ENCODE measurements around the gene UNC119.
"Not testable (repeated sequence)": the region's sequence is repeated elsewhere in the genome, so short reads cannot be mapped to it uniquely, and the experiment has no call there.

Gene UNC119

DNA sequence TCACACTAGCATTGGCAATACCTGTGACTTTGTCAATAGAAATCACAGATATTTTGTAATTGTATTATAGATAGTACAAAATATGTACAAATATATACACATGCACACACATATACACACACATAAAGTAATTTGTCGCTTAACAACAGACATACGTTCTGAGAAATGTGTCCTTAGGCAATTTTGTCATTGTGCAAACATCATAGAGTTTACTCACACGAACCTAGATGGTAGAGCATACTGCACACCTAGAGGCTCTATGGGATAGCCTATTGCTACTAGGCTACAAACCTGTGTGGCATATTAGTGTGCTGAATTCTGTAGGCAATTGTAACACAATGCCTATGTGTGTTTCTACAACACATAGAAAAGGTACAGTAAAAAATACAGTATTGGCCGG lies 11.0 kb downstream of the UNC119 start:
- no peak for DNase-seq

DNA sequence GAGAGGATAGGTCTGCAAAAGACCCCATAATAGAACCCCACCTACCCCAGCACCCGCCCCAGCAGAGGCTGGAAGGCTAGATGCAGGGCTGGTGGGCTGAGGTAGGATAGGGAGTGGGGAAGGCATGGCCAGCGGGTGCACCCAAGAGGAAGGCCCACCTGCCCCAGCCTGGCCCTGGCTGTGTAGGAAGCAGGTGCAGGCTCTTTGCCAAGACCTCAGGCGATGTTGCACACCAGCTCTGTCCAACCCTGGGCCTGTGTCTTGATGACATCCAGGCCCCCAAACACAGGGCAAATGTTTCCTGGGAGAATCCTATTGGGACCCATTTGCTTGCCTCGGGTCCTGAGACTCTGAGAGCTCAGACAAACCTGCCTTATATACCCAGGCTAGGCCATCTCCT lies 12.2 kb downstream of the UNC119 start:
- DNase-seq = no peak

DNA sequence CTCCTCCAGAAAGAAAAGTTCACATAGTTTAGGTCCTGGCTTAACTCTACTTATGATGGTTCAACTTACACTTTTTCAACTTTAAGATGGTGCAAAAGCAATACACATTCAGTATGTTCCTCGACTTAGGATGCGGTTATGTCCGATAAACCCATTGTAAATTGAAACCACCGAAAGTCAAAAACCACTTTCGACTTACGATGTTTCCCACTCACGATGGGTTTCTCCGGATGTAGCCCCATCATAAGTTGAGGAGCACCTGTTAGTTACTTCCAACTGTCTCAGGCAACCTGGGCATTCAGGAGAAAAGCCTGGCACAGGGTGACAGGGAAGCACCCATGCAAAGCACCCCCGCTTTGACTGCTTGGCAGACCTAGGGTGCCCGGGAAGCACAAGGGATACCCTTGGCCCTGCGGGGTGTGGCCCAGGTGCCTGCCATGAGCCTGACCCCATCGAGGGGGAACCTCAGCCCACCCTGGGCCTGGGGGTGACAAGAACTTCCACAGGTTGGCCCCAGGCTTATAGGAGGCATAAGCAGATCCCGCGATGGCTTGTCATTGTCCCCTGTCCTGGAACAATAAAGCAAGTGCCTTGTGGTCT lies 14.0 kb downstream of the UNC119 start:
- no peak for DNase-seq

DNA sequence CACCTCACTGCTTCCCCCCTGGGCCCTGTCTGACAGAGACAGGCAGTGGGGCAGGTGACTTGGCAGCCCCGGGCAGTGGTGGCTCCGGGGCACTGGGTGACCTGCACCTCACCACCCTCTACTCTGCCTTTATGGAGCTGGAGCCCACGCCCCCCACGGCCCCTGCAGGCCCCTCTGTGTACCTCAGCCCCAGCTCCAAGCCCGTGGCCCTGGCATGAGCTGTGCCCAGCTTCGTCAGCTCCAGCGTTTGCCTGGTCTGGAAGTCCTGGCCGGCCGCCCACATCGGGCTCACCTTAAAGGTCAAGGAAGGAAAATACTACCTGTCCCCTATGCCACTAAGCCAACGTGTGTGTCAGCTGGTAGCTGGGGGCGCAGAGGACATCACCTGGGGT lies 15.2 kb downstream of the UNC119 start:
- DNase-seq = no peak

DNA sequence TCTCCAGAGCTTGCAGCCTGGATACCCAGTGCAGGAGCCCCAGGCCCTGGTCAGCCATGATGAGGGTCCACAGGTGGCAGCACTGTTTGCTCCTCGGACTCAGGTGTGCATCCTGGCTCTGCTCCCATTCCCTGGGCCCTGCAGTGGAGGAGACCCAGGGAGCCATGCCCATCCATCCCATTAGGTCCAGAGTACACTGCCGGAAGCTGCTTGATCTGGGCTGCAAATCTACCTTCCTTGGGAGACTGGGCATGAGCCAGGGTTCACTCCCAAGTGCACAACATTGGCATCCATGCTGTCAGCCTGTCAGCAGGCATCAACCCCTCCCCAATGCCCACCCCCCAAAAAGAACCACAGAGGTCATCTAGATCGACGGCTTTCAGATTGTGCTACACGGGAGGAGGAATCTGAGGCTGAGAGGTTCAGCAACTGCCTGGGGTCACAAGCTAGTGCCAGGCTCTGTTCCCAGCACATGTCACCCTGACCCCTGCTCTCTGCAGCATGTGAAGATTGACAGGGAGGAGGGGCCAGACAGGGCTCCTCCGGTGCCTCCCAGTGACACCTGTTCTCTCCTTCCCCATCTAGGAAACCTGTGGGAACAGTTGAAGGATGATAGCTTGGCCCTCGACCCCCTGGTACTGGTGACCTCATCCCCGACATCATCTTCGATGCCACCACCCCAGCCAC lies 15.7 kb downstream of the UNC119 start:
- DNase-seq = no peak

DNA sequence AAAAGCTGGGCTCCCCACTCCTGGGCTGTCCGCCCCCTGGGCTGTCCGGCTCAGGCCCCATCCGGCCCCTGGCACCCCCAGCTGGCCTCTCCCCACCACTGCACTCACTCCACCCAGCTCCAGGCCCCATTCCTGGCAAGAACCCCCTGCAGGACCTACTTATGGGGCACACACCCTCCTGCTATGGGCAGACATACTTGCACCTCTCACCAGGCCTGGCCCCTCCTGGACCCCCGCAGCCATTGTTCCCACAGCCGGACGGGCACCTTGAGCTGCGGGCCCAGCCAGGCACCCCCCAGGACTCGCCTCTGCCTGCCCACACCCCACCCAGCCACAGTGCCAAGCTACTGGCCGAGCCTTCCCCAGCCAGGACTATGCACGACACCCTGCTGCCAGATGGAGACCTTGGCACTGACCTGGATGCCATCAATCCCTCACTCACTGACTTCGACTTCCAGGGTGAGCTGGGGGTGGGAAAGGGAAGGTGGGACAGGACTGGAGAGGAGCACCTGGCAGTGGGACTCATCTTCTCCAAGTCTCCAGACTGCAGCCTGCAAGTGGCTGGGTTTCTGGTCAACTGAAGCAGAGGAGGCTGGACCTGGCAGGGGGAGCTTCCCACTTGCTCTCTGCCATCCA lies 17.6 kb downstream of the UNC119 start:
- no peak for DNase-seq

DNA sequence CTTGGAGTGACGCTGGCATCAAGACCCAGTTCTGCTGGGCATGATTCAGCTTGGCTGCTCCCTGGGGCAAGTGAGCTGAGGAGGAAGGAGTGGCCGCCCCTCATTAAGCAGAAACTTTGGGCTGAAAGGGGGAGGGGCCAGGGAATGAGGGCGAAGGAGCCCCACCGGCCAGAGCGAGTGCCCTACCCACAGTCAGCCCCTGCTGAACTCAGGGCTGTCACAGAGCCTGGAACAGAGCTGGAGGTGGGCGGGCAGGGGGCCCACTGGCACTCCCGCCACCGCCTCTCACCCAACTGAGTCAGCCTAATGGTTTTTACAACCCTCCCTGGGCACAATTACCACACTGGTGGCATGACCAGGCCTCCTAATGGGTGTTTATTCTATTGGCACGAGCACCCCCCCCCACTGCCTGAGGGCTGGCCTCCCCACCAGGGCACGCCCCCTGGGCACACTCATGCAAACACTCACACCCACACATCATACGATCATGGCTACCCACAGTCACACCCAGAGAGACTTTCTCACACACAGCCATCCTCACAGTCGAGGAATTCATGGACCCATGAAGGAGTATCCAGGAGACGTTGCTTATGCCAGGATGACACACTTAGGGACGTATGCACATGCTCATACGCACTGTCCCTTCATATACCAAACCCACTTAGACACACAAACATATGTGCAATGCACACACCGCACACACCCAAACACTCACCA lies 19.2 kb downstream of the UNC119 start:
- DNase-seq = no peak

DNA sequence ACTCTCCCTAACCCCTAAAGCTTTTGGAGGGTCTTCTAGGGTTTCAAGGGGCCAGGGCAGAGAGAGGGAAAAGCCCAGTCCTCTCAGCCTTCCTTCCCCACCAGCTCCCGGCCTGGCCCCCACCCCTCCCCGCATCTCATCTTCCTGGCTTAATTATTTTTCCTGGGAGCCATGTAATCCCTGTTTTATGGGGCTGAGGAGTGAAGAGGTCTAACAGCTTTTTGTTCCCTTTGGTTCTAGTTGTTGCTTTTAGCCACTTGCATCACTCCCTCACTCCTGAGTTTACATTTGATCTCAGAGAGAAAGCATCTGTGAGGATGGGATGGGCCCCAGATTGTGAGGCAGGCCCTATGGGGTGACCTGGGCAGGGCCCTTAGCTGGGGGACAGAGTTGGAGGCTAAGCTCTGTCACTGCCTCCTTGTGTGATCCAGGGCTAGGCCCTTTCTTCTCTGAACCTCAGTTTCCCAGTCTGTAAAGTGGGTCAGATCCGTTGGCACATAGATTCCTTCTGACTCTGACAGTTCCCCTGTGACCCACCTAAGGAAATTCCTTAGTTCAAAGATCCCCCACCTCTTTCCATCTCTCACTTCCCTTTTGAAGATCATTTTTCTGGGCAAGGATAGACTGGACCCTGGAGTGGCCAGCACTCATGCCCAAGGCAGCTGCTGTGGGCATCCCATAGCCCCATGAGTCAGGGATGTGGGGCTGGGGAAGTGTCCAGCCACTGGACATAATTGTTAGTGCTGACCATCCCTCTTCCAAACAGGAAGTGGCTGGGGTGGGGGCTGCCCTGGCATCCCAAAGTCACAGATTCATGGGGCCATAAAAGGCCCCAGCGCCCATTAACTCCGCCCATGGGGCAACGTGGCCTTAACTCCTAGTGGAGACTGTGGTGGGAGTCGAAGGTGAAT lies 20.1 kb downstream of the UNC119 start:
- DNase-seq = no peak

DNA sequence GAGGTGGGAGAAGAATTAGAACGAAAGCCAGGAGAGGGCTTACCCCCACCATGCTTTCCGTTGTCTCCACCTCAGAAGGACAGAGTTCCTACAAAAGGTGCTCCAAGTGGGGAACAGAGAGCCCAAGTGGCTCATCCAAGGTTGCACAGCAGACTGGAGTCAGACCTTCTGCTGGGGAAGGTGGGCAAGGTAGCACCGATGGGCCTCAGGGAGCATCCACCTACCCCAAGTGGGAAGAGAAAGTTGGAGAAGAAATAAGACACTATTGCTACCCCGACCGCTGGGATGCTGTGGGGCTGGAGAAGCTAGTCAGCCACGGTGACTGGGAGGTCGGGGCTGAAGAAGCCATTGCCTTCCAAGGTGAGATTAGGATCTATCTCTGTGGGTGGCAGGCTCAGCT lies 21.5 kb downstream of the UNC119 start:
- no peak for DNase-seq

DNA sequence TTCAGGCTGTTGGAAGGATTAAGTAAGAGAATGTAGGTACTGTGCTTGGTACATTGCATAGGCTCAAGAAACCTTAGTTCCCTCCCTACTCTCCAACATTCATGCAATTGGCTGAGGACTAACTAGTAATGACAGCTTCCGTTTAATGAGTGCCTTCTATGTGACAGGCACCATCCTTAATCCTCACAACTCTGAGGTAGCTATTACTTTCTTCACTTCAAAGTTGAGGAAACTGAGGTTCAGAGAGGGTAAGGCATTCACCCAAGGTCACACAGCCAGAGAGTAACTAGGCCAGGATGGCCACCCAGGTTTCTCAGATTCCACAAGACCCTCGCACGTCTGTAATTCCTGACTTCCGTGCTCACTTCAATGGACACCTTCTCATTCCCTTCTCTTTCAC lies 22.2 kb downstream of the UNC119 start:
- DNase-seq = no peak

DNA sequence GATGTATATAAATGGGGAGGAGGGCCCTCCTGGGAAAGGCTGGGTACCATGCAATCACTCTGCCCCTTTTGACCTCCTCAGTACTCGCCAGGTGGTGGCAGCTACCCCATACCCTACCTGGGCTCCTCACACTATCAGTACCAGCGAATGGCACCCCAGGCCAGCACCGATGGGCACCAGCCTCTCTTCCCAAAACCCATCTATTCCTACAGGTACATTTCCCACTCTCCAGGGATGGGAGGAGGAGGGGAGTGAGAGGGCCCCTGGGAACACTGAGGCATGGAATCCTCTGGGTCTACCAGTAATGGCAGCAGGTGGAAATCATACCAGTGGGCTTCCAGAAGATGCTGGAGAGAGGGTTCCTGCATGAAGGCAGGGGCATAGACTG lies 23.4 kb downstream of the UNC119 start:
- no peak for DNase-seq

DNA sequence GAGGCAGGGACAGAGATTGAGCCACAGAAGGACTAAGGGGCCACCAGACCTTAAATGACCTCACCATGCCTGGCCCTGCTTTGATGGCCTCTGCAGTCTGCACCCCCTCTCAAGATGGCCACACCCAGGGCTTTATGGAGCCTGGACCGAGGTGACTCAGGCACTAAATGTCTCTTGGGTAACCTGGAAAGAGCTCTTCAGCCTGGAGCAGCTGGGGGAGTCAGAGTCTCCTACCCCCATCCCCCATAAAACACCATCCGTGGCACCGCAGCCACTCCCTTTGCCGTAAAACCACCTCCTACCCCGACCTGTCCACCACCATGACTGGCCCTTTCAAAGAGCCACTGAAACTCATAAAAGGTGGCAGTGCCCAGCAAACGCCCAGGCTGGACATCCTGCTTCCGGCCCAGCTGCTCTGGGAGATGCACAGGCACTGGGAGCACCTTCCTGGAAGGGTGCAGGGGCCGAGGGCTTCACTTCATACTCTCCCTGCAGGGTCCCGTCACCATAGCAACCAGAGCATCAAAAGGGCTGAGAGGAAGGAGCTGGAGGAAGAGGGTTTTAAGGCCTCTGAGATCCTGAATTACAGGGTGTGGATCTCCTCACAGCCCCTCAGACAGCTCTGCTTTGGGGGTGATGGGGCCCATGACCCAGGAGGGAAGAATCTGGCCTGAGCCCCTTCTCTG lies 24.0 kb downstream of the UNC119 start:
- no peak for DNase-seq

DNA sequence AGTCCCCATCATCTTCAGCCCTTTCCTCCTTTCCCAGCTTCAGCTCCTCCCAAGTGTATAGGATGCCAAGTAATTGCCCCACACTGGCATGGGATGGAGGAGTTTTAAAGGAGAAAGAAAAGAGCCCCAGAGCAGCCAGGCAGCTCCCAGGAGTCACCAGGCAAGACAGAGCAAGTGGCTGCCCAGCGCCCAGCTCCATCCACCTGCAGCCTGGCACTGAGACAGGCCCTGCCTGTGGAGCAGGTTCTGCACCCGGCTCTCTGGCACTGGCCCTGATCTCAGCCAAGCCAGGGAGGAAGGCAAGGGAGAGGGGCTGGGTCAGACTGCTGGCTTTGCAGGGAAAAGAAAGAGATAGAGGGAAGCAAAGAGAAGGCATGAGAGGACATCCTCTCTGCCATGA lies 24.6 kb downstream of the UNC119 start:
- no peak for DNase-seq

DNA sequence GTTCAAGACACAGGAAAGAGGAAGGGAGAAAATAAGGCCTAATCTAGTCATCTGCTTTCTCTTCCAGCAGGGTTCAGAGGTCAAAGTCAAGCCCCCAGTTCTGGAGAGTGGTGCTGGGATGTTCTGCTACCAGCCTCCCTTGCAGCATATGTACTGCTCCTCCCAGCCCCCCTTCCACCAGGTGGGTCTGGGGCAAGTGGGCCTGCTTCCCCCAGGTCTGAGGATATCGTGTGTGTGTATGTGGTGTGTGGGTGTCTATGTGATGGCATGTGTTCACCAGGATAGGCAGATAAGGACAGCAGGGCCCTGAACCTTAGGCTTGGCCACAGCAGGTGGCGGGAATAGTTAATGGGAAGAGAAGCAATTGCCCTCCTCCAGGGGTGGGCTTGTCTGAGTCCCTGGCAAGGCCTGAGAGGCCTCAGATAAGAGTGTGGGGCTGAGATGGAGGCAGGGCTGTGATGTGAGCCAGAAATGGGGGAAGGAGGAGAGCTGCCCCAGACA lies 25.2 kb downstream of the UNC119 start:
- DNase-seq = no peak

DNA sequence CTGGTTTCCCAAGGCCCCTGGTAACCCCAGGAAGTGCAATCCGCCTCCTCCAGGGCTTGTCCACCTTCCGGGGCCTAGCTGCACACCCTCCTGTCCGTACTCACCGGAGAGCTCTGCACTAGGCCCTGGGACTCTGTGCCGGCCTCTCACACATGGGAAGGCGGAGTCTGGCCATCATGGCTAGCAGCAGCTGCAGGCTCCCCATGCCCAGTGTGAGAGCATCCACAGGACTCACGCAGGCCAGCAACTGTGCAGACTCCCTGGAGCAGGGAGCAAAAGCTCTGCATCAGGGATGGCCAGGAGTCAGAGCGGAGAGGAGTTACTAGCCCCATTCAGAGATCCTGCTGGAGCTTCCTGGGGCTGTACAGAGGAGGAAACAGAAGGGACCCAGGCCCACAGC lies 26.0 kb downstream of the UNC119 start:
- DNase-seq = no peak

DNA sequence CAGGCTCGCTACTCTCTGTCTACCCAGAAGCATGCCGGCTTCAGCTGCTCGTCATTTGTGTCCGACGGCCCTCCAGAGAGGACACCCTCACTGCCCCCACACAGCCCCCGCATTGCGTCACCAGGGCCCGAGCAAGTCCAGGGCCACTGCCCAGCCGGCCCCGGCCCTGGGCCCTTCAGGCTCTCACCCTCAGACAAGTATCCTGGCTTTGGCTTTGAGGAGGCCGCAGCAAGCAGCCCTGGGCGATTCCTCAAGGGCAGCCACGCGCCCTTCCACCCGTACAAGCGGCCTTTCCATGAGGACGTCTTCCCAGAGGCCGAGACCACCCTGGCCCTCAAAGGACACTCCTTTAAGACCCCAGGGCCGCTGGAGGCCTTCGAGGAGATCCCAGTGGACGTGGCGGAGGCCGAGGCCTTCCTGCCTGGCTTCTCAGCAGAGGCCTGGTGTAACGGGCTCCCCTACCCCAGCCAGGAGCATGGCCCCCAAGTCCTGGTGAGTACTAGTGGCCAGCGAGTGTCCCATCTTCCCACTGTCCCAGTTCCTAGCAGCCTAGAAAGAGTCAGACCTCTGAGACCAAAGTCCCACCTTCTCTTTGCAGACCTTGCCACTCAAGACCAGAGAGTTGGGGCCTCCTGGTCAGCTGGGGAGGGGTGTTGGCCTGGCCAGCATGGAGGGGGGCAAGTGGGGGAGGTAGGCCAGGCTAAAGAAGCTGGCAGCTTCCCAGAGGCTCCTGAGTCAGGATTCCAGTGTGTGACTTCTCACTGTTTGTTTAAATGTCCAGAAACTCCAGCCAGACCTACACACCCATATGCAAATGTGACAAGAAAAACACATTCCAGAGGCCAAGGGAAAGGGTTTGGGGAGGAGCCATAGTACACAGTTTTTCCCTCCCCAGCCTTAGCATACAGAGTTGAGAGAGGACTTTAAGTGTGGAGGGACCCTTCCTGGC lies 27.7 kb downstream of the UNC119 start:
- DNase-seq = no peak

DNA sequence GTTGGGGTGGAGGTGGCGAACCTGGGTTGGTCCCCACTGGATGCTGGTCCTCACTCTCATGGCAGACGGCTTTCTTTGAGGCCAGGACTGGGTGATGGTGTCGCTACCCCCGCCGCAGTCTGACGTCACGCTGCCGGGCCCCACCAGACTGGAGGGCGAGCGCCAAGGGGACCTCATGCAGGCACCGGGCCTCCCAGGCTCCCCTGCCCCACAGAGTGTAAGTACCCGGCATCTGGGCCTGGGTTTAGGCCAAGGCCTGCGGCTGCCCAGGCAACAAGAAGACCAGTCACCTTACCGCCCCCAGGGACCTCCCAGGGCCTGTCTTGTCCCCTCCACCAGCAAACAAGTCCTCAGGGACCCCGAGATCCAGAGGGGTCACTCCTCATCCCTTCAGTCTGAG lies 28.5 kb downstream of the UNC119 start:
- no peak for DNase-seq

DNA sequence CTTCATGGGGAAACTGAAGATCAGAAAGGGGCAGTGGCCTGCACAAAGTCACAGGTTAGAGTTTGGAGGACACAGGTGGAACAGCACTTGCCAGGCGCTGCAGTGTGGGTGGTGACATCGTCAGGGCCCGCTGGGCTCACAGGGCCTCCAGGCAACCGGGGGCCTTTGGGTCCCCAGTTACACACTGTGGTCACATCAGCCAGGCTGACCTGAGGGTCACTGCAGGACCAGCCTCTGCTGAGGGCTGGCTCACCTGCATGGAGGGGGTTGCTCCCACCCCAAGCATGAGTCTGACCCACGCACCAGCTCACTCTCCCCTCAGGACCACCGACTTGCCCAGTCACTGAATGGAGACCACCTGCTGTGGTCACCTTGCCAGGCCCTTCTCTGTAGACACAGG lies 29.2 kb downstream of the UNC119 start:
- no peak for DNase-seq

DNA sequence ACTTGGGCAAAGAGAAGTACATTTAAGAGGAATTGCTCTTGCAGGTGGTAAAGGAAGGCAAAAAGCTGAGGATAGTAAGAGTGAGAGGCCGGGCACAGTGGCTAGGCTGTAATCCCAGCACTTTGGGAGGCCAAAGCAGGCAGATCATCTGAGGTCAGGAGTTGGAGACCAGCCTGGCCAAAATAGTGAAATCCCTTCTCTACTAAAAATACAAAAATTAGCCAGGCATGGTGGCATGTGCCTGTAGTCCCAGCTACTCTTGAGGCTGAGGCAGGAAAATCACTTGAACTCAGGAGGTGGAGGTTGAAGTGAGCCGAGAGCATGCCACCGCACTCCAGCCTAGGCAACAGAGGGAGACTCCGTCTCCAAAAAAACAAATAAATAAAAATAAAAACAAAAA lies 30.1 kb downstream of the UNC119 start:
- DNase-seq = not testable (repeated sequence)

DNA sequence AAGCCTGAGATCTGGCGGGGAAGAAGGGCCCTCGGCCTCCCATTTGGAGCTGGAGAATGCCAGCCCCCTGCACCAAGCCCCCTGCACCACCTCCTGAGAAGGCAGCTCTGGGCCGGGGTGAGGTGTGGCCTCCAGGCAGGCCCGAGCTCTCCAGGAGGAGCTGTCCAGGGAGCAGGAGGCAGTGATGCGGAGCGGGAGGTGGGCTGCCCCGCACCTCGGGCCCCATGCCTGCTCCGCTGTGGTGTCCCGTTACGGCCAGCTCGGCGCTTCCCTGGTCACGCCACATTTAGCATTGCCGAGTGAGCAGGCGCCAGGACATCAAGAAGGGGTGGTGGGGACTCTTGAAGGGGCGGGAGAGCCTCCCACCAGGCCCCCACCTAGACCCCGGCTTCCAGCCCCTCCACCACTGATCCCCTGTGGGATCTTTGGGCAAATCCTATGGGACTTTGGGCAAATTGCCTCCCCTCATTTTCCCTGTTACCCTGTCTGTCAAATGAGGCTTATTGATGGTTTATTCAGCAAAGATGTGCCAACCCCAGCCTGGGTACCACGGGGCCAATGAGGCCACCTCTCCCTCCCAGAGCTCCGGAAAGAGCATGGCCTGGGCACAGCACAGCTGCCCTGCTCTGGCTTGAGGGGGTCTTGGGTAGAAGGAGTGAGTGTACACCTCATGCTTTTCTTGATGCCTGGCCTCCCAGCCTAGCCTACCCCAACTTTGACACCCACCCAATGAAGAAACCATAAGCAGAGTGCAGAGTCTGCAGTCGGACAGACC lies 30.9 kb downstream of the UNC119 start:
- no peak for DNase-seq
